Parathyroid adenoma (tissue), 2 donors: Measurements from ENCODE around the gene PLEKHG2.

Source experiments
- H2AFZ ChIP-seq: fragments of 300-600 bp; sonication (generic); one replicate; pipeline ENCODE4 v1.7.0; 2017; ENCODE audit warnings: antibody characterized with exemption, mild to moderate bottlenecking
- H3K27ac ChIP-seq: fragments of 300-600 bp; sonication (generic); one replicate; pipeline ENCODE4 v1.7.0; 2017
- H3K27me3 ChIP-seq: fragments of 300-600 bp; sonication (generic); one replicate; pipeline ENCODE4 v1.7.0; 2017; ENCODE audit warnings: low read length; ENCODE audit not compliant: control insufficient read depth, insufficient read depth
- H3K36me3 ChIP-seq: fragments of 300-600 bp; sonication (generic); one replicate; pipeline ENCODE4 v1.7.0; 2017; ENCODE audit warnings: low read length; ENCODE audit not compliant: control insufficient read depth, insufficient read depth
- H3K4me1 ChIP-seq: fragments of 300-600 bp; sonication (generic); one replicate; pipeline ENCODE4 v1.7.0; 2017; ENCODE audit warnings: control low read depth
- H3K4me2 ChIP-seq: fragments of 300-600 bp; sonication (generic); one replicate; pipeline ENCODE4 v1.7.0; 2017; ENCODE audit warnings: low read length
- H3K4me3 ChIP-seq: fragments of 300-600 bp; sonication (generic); one replicate; pipeline ENCODE4 v1.7.0; 2017; ENCODE audit warnings: low read depth, low read length
- H3K79me2 ChIP-seq: fragments of 300-600 bp; sonication (generic); one replicate; pipeline ENCODE4 v1.7.0; 2017; ENCODE audit warnings: control low read depth
- H3K9ac ChIP-seq: fragments of 300-600 bp; sonication (generic); one replicate; pipeline ENCODE4 v1.7.0; 2017; ENCODE audit warnings: mild to moderate bottlenecking
- H3K9me3 ChIP-seq: fragments of 300-600 bp; sonication (generic); one replicate; pipeline ENCODE4 v1.7.0; 2017; ENCODE audit warnings: low read length; ENCODE audit not compliant: control insufficient read depth
- CTCF ChIP-seq: fragments of 300-600 bp; sonication (generic); IDR thresholded peaks from one replicate; pipeline ENCODE4 v1.7.0; 2017; ENCODE audit warnings: antibody characterized with exemption, mild to moderate bottlenecking
- donor health status: primary hyperparathyroidism.

PLEKHG2 gene

GRCh38 chr19:39428283-39429112 lies 16.0 kb downstream of the PLEKHG2 start:
- Histone ChIP-seq H3K4me3 (no peak overlapping the region), H2AFZ (peak overlapping the region; percentile 2), H3K4me2 (no peak overlapping the region), H3K79me2 (no peaks in the 10 kb centered on the region), H3K36me3 (no peaks in the 10 kb centered on the region), H3K27me3 (no peaks in the 10 kb centered on the region), H3K4me1 (no peaks in the 10 kb centered on the region), H3K9me3 (no peaks in the 10 kb centered on the region), H3K27ac (no peak overlapping the region), H3K9ac (no peak overlapping the region)
- TF ChIP-seq CTCF: no peak

GRCh38 chr19:39430675-39431593 lies 18.5 kb downstream of the PLEKHG2 start:
- no peak for TF ChIP-seq CTCF
- H2AFZ ChIP-seq: no peak overlapping the region
- no peak overlapping the region for H3K4me2 ChIP-seq
- H3K9me3 ChIP-seq: no peaks in the 10 kb centered on the region
- H3K4me1 ChIP-seq: peaks cover 2% of the 10 kb centered on the region
- no peak overlapping the region for H3K4me3 ChIP-seq
- H3K79me2 ChIP-seq: peaks cover 22% of the 10 kb centered on the region
- peak overlapping the region; percentile 80 for H3K27ac ChIP-seq
- H3K27me3 ChIP-seq: no peaks in the 10 kb centered on the region
- no peaks in the 10 kb centered on the region for H3K36me3 ChIP-seq
- H3K9ac ChIP-seq: no peak overlapping the region

- no peak overlapping the region for H3K4me3 ChIP-seq
- H3K9ac ChIP-seq: no peak overlapping the region
- H3K27me3 ChIP-seq: no peaks in the 10 kb centered on the region
- H3K4me2 ChIP-seq: no peak overlapping the region
- peaks cover 8% of the 10 kb centered on the region for H3K4me1 ChIP-seq
- TF ChIP-seq CTCF: no peak
- no peak overlapping the region for H3K27ac ChIP-seq
- no peaks in the 10 kb centered on the region for H3K36me3 ChIP-seq
- no peak overlapping the region for H2AFZ ChIP-seq
- H3K9me3 ChIP-seq: no peaks in the 10 kb centered on the region
- H3K79me2 ChIP-seq: peaks cover 22% of the 10 kb centered on the region
These were observed 20.2 kb downstream of the PLEKHG2 start for GRCh38 chr19:39432677-39433025.

DNA sequence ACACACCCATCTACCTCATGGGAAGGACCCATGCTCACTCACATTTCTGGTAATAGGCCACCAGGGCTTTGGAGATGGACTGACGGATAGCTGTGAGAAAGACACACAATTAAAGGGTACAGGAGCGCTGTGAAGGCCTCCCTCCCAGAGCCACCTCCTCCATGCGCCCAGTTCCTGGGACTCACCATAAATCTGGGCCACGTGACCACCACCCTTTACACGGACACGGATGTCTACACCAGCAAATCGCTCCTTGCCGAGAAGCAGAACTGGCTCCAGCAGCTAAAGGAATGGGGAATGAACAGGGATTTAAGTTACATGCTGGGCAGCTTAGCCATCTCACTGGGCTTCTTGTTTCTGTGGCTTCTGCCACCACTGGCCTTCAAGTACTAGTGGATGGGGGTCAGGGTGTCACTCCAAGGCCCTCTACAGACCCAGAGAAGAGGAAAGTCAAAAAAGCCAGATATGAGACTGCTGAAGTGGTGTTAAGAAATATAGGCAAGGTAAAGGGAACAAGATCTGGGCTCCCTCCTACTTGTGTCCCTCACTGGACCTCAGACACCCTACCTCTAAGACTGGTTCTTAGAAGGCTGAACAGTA lies 21.1 kb downstream of the PLEKHG2 start:
- Histone ChIP-seq H2AFZ (no peak overlapping the region), H3K4me2 (no peak overlapping the region), H3K9me3 (no peaks in the 10 kb centered on the region), H3K4me3 (no peak overlapping the region), H3K27me3 (no peaks in the 10 kb centered on the region), H3K9ac (no peak overlapping the region), H3K36me3 (no peaks in the 10 kb centered on the region), H3K27ac (no peak overlapping the region), H3K79me2 (peaks cover 22% of the 10 kb centered on the region), H3K4me1 (peaks cover 8% of the 10 kb centered on the region)
- no peak for TF ChIP-seq CTCF
